A549 (cell line): ENCODE measurements around the gene DCTD.

Source experiments
- ATOH8 ChIP-seq: fragments of 250-450 bp; sonication (Bioruptor Pico); IDR thresholded peaks from 2 replicates; pipeline ENCODE4 v1.5.0; 2020; ENCODE audit warnings: low read depth, mild to moderate bottlenecking, moderate library complexity
- CEBPB ChIP-seq, 2 experiments: fragments of >200 bp in 1 of 2; sonication (Bioruptor Twin) in 1 of 2; formaldehyde crosslinking in 1 of 2; IDR thresholded peaks; 2 replicates each; pipeline ENCODE4 v1.6.1; 2012 to 2016
- CHD2 ChIP-seq: fragments of 150-350 bp; IDR thresholded peaks from 2 replicates; pipeline ENCODE4 v1.6.1; 2014; ENCODE audit warnings: low read length; ENCODE audit not compliant: partially characterized antibody
- CTCF ChIP-seq: fragments of >200 bp; sonication (Bioruptor Twin); formaldehyde crosslinking; IDR thresholded peaks from 3 replicates; pipeline ENCODE4 v1.5.1; 2016
- EP300 ChIP-seq, 2 experiments: fragments of >200 bp; sonication (Bioruptor Twin); formaldehyde crosslinking; IDR thresholded peaks; 2 replicates in 1 of 2; 3 replicates in 1 of 2; pipeline ENCODE4 v1.6.1; 2016 to 2017
- HDAC2 ChIP-seq: fragments of 200-600 bp; sonication (generic); IDR thresholded peaks from 2 replicates; pipeline ENCODE4 v1.6.1; 2016
- HOXB5 ChIP-seq: fragments of 250-450 bp; sonication (Bioruptor Pico); IDR thresholded peaks from 2 replicates; pipeline ENCODE4 v1.5.0; 2020; ENCODE audit warnings: mild to moderate bottlenecking, moderate library complexity
- JUN ChIP-seq, 2 experiments: fragments of >200 bp; sonication (Bioruptor Twin); formaldehyde crosslinking; IDR thresholded peaks; 2 replicates in 1 of 2; 3 replicates in 1 of 2; pipeline ENCODE4 v1.6.1; 2016 to 2017
- PHF8 ChIP-seq: fragments of 200-600 bp; sonication (generic); IDR thresholded peaks from 2 replicates; pipeline ENCODE4 v1.6.1; 2016; ENCODE audit warnings: low read depth, mild to moderate bottlenecking, antibody characterized with exemption, moderate library complexity, borderline replicate concordance
- POLR2A ChIP-seq: IDR thresholded peaks from 2 replicates; pipeline ENCODE4 v1.6.1; 2012; ENCODE audit warnings: mild to moderate bottlenecking, low read length
- RAD21 ChIP-seq, 2 experiments: fragments of >200 bp in 1 of 2; sonication (Bioruptor Twin) in 1 of 2; formaldehyde crosslinking in 1 of 2; IDR thresholded peaks in 1 of 2; conservative IDR thresholded peaks in 1 of 2; 2 replicates in 1 of 2; 3 replicates in 1 of 2; pipeline ENCODE4 v1.6.1; 2012 to 2018; ENCODE audit warnings: inconsistent platforms in 1 of 2
- REST ChIP-seq: fragments of 200-600 bp; sonication (generic); IDR thresholded peaks from 2 replicates; pipeline ENCODE4 v1.6.1; 2016; ENCODE audit warnings: antibody characterized with exemption, mild to moderate bottlenecking, moderate library complexity
- SMC3 ChIP-seq: fragments of >200 bp; sonication (Bioruptor Twin); formaldehyde crosslinking; IDR thresholded peaks from 3 replicates; pipeline ENCODE4 v1.6.1; 2018; ENCODE audit warnings: inconsistent platforms
- TF ChIP-seq, protein P1 (sequence below): IDR thresholded peaks from 2 replicates; pipeline ENCODE4 v1.6.1; 2012

- TF ChIP-seq JUN (IDR thresholded peaks at IDR 0.05) (no peak), HDAC2 (no peak), CTCF (no peak), ATOH8 (no peak), PHF8 (no peak), POLR2A (no peak), EP300 (IDR thresholded peaks at IDR 0.05) (no peak), CEBPB (IDR thresholded peaks at IDR 0.05) (no peak), RAD21 (conservative IDR thresholded peaks at IDR 0.05 in 1 of 2, IDR thresholded peaks at IDR 0.05 in 1 of 2) (no peak), SMC3 (no peak), REST (no peak), CHD2 (no peak), HOXB5 (CRISPR knock-in tag) (no peak)
- TF ChIP-seq, protein P1, sequence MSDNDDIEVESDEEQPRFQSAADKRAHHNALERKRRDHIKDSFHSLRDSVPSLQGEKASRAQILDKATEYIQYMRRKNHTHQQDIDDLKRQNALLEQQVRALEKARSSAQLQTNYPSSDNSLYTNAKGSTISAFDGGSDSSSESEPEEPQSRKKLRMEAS, result no peak
Observed at GRCh38 chr4:182848685-182849084, 68.5 kb downstream of the DCTD start.
